Thyroid gland (tissue), 4 donors: Measurements from ENCODE around the gene SMURF2.

Experiments
- CTCF ChIP-seq, 6 experiments: fragments of 200-600 bp in 3 of 6; fragments of 450-650 bp in 3 of 6; sonication (generic) in 3 of 6; IDR thresholded peaks; one replicate each; pipeline ENCODE4 v1.5.1; 2016 to 2019; ENCODE audit warnings: antibody characterized with exemption in 6 of 6, mild to moderate bottlenecking in 2 of 6, inconsistent platforms in 1 of 6, moderate library complexity in 1 of 6
- POLR2A ChIP-seq, 2 donors: fragments of 450-650 bp; IDR thresholded peaks; one replicate each; pipeline ENCODE4 v1.6.1; 2017; ENCODE audit warnings: antibody characterized with exemption in 2 of 2, mild to moderate bottlenecking in 2 of 2, moderate library complexity in 1 of 2

DNA sequence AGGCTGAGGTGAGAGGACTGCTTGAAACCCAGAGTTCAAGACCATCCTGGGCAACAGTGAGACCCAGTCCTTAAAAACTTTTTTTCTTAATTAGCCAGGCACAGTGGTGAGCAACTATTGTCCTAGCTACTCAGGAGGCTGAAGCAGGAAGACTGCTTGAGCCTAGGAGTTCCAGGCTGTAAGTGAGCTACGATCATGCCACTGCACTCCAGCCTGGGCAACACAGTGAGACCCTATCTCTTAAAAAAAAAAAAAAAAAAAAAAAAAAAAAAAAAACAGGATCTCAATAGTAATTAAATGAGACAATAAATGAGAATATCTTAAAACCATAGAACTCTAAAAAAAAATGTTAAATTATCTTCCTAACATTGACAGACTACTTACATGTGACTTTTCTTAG, 14.3 kb downstream of the SMURF2 start:
- TF ChIP-seq CTCF (IDR thresholded peaks at IDR 0.05), result no peak
- TF ChIP-seq POLR2A (IDR thresholded peaks at IDR 0.05), result no peak
